Measurements from ENCODE around the gene KCNQ1.

KCNQ1 gene

DNA sequence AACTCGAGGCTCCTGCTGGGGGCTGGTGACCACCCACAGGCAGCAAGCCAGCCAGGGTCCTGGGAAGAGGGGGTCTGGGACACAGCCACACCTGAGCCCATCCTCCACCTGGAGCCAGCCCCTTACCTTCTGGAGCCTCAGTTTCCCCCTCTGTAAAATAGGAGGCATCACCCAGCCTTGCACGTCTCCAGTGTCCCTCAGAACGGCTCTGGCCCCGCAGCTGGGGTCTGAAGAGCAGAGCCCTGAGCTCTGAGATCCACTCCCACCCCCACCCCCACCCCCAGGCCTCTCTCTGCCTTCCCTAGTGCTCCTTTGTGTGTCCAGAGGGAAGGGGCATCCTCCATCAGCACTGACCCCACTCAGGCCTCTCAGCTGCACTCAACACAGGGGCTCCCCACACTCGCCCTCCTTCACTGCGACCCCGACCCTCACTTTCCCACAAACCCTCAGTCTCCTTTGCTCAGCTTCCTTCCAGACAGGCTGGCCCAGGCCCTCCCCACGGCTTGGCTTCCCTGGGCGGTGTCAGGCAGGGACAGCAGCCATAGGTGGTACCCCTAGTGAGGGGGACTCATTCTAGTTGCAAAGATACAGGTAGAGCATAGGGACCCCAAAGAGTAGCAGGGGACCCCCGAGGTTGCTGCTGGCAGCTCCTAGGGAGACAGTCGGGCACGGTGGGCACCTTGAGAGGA is 288.3 kb downstream of the KCNQ1 start:
- TF ChIP-seq, protein P1, sequence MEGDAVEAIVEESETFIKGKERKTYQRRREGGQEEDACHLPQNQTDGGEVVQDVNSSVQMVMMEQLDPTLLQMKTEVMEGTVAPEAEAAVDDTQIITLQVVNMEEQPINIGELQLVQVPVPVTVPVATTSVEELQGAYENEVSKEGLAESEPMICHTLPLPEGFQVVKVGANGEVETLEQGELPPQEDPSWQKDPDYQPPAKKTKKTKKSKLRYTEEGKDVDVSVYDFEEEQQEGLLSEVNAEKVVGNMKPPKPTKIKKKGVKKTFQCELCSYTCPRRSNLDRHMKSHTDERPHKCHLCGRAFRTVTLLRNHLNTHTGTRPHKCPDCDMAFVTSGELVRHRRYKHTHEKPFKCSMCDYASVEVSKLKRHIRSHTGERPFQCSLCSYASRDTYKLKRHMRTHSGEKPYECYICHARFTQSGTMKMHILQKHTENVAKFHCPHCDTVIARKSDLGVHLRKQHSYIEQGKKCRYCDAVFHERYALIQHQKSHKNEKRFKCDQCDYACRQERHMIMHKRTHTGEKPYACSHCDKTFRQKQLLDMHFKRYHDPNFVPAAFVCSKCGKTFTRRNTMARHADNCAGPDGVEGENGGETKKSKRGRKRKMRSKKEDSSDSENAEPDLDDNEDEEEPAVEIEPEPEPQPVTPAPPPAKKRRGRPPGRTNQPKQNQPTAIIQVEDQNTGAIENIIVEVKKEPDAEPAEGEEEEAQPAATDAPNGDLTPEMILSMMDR (IDR thresholded peaks at IDR 0.05) = no peak

DNA sequence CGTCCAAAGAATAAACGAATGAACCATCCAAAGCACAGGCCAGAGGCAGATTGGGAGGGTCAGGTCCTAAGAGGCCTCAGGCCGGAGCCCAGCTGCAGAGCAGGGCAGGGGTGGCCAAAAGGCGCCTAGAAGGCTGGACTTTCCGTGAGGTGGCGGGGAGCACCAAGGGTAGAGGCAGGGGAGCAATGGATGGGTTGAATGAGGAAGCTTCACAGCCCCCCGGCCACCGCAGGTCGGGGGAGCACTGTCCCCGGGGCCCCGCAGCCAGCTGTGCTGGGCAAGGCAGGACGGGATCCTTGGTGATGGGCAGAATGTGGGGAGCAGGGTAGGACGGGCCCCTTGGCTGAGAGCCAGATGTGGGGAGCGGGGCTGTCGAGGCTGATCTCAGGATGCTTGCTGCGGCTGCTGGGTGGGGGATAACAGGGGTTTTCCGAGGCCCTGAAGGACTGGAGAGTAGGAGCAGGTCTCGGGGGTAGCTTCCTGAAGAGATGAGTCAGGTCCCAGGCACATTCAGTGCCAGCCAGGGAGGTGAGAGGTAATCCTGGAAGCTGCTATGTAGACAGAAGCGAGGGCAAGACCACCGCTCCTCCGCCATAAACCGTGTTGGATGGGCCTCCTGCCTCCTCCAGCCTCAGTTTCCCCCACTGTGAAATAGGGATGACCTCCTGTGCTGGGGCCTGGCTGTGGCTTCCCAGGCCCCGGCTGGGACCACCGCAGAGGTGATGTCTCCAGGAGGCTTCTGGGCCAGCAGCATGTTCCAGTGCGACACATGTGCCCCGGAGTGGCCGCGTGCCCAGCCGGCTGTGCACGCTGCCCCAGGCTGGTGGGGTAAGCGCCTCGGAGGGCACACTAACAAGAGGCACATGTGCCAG is 289.6 kb downstream of the KCNQ1 start:
- TF ChIP-seq, protein P1 (IDR thresholded peaks at IDR 0.05) = no peak

DNA sequence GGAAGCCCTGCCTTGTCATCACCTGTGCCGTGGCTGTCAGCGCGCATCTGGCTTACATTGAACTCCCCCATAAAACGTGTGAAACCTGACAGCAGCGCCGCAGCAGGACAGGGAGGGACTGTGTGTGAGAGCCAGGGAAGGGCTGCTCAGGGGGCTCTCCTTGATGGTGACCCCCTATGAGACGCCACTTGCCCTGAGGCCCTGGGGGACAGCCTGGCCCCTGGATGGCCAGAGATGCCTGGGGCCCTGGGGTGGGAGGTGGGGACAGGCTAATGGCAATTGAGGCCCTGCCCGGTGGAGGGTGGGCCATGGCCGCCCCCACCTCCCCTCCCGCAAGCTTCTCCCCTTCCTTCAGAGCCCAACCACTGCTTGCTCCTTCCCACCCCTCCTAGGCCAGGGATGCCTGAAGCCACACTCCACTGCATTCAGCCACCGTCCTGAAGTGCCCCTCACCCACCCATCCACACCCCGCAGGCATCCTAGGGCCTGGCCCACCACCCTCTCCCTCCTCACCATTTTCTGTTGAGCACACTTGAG is 290.3 kb downstream of the KCNQ1 start:
- TF ChIP-seq, protein P1 (IDR thresholded peaks at IDR 0.05) = no peak

DNA sequence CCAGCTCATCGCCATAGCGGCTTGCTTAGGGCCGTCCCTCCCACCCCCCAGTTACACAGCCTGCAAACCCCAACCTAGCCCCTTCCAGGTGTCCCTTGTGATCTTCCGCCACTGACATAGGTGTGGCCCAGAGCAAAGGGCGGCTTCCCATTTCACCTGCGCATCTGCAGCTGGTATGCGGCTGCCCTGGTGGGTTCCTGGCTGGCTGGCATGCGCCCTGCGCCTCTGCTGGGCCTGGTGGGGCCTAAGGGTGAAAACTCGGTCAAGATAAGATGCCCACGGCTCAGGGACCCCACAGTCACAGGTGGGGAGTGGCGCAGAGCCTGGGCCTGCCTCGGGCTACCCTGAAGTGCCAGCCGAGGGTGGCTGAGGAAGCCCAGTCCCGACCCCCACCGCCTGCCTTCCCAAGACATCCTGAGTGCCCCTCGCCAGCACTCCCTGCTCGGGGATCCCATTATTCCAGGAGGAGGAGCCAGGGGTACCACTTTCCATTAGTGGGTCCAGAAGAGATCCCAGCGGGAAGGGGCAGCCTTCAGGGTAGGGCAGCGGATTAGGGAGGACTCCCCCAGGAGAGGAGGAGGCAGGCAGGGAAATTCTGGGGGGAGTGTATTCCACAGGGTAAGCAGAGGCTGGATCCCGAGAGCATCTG is 291.9 kb downstream of the KCNQ1 start:
- TF ChIP-seq, protein P1 (IDR thresholded peaks at IDR 0.05) = no peak

DNA sequence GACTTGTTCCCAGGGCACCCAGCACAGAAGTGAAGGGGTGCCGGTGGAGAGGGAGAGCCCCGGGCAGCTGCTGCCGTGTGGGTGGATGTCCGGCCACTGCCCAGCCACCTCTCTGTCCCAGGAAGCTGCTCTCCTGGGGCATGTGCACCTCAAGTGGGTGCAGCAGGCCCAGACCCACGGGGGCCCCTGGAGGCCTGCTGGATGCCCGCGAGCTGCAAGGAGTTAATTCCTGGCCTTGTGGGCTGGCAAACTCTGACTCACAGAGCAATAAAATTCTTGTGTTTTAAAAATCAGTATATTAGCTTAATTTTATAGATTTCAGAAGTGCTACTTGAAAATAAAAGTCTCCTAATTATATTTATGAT is 292.4 kb downstream of the KCNQ1 start:
- TF ChIP-seq, protein P1 (IDR thresholded peaks at IDR 0.05) = no peak

DNA sequence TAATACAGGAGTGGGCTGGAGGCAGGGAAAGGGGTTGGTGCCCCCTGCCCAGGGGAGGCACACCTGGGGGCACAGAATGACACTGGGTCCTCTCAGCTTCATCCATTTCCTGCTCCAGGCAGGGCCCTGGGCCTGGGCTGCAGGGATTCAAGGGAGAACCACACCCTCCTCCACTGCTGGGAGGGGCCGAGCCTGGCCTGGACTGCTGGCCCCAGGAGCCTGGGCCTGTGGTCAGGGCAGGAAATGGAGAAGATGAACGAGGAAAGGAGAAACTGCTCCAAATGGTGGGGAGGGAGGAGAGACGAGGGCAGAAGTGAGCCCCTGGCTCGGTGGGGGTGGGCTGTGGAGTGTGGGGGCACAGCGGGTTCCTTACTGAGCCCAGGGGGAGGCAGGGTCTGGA is 293.1 kb downstream of the KCNQ1 start:
- TF ChIP-seq, protein P1 (IDR thresholded peaks at IDR 0.05) = no peak
